Measurements from ENCODE around the gene CHI3L1.

The CHI3L1 gene

GRCh38 chr1:203180611-203181330, 5.7 kb downstream of the CHI3L1 start:
- TF ChIP-seq, protein P1, sequence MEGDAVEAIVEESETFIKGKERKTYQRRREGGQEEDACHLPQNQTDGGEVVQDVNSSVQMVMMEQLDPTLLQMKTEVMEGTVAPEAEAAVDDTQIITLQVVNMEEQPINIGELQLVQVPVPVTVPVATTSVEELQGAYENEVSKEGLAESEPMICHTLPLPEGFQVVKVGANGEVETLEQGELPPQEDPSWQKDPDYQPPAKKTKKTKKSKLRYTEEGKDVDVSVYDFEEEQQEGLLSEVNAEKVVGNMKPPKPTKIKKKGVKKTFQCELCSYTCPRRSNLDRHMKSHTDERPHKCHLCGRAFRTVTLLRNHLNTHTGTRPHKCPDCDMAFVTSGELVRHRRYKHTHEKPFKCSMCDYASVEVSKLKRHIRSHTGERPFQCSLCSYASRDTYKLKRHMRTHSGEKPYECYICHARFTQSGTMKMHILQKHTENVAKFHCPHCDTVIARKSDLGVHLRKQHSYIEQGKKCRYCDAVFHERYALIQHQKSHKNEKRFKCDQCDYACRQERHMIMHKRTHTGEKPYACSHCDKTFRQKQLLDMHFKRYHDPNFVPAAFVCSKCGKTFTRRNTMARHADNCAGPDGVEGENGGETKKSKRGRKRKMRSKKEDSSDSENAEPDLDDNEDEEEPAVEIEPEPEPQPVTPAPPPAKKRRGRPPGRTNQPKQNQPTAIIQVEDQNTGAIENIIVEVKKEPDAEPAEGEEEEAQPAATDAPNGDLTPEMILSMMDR (IDR thresholded peaks at IDR 0.05; ENCODE audit: low read depth, low read length), result no peak
- no peak for DNase-seq (ENCODE audit: extremely low read depth, low read depth)

DNA sequence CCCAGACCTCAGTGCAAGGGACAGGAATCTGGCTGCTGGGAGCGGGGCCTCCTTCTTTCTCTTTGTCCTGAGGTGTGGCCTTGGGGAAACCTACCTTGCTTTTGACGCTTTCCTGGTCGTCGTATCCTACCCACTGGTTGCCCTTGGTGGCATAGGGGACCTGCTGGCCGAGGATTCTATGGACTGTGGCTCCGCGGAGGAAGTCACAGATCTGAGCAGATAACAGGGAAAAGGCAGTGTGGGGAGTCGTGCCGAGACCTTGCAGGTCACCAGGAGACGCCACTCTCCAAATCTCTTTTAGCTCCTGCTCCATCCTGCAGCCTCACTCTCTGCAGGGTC, 6.9 kb downstream of the CHI3L1 start:
- DNase-seq (ENCODE audit: extremely low read depth, low read depth), result no peak
- TF ChIP-seq, protein P1 (IDR thresholded peaks at IDR 0.05; ENCODE audit: low read depth, low read length), result no peak

DNA sequence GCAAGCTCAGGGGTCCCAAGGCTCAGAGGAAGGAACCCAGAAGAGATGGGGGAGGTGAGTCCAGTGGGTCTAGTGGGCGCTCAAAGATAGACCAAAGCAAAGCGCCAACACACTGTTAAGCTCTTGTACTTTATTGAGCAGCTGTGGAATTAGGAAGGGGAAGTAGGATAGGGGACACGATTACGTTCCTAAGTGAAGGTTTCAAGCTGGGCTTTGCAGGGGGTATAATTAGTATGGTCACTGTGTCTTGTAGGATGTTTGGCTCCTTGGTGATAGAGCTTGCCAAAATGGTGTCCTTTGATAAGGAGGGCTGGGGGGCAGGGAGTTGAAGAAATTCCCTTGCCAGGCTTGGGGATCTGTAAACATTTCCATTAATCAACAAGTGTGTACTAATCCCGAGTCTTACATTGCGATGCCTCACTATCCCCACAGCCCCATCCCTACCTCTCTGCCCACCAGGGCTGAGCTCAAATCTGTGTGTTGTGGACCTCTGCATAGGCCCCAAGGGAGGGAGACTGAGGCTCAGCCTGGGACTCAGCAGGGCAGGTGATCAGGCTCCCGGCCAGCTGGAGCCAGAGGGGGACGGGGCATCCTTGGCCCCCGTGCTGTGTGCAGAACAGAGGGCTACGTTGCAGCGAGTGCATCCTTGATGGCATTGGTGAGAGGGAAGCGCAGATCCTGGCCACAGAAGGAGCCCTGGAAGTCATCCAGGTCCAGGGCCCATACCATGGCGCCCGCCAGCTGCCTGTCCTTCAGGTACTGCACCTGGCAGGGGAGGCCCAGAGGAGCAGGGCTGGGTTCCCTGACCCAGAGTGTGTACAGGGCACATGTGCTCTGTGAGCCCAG, 7.5 kb downstream of the CHI3L1 start:
- TF ChIP-seq, protein P1 (IDR thresholded peaks at IDR 0.05; ENCODE audit: low read depth, low read length), result no peak
- no peak for DNase-seq (ENCODE audit: extremely low read depth, low read depth)

DNA sequence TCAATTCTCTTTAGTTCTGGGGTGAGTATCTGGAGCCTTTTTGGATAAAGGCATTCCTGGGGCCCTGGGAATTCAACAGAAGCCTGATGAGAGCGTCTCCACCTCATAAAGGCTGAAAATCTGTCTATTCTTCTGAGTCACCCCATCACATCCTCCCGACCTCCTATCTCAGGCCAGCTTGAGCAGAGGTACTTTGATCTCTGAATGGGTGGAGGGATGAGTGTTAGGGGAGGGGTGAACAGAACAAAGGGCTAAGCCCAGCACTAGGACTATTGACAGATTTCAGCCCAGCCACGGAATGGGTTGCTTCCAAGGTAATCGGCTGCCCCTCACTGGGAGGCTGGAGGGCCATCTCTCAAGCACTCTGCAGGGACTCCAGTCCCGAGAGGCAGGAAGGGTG, 8.4 kb downstream of the CHI3L1 start:
- TF ChIP-seq, protein P1 (IDR thresholded peaks at IDR 0.05; ENCODE audit: low read depth, low read length), result no peak

GRCh38 chr1:203177470-203178039, 8.9 kb downstream of the CHI3L1 start:
- DNase-seq (ENCODE audit: extremely low read depth, low read depth), result no peak
- TF ChIP-seq, protein P1 (IDR thresholded peaks at IDR 0.05; ENCODE audit: low read depth, low read length), result no peak

More for the DNA sequence above, 8.4 kb downstream of the CHI3L1 start:
- DNase-seq (ENCODE audit: extremely low read depth, low read depth), result no peak

DNA sequence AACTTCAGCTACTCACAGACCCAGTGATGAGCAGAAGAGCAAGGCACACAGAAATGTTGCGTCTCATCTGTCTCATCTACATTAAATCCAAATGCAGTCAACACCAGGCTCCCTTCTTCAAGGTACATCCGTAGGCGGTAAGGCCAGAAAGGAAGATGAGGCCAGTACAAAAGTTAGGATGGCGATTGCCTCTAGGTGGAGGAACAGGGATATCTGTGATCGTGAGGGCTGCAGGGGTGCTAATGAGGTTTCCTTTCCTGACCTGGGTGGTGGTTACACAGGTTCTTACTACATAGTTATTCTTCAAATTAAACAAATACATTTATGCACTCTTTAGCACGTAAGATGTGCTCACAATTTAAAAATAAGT, 9.5 kb downstream of the CHI3L1 start:
- TF ChIP-seq, protein P1 (IDR thresholded peaks at IDR 0.05; ENCODE audit: low read depth, low read length), result no peak
- no peak for DNase-seq (ENCODE audit: extremely low read depth, low read depth)
